GM21360 (cell line): Measurements from ENCODE around the gene PPP1R37.

Experiments used
- ATAC-seq: cut with Tn5 transposase; IDR thresholded peaks from one replicate; pipeline ENCODE4 v1.9.1; 2021; ENCODE audit warnings: mild to moderate bottlenecking, moderate library complexity; ENCODE audit not compliant: unreplicated experiment

Gene PPP1R37, protein sequence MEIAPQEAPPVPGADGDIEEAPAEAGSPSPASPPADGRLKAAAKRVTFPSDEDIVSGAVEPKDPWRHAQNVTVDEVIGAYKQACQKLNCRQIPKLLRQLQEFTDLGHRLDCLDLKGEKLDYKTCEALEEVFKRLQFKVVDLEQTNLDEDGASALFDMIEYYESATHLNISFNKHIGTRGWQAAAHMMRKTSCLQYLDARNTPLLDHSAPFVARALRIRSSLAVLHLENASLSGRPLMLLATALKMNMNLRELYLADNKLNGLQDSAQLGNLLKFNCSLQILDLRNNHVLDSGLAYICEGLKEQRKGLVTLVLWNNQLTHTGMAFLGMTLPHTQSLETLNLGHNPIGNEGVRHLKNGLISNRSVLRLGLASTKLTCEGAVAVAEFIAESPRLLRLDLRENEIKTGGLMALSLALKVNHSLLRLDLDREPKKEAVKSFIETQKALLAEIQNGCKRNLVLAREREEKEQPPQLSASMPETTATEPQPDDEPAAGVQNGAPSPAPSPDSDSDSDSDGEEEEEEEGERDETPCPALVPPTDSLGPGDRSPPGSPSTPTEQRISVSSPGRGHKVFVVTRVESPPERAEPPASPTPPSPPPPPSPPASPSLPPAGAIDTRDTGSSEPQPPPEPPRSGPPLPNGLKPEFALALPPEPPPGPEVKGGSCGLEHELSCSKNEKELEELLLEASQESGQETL

DNA sequence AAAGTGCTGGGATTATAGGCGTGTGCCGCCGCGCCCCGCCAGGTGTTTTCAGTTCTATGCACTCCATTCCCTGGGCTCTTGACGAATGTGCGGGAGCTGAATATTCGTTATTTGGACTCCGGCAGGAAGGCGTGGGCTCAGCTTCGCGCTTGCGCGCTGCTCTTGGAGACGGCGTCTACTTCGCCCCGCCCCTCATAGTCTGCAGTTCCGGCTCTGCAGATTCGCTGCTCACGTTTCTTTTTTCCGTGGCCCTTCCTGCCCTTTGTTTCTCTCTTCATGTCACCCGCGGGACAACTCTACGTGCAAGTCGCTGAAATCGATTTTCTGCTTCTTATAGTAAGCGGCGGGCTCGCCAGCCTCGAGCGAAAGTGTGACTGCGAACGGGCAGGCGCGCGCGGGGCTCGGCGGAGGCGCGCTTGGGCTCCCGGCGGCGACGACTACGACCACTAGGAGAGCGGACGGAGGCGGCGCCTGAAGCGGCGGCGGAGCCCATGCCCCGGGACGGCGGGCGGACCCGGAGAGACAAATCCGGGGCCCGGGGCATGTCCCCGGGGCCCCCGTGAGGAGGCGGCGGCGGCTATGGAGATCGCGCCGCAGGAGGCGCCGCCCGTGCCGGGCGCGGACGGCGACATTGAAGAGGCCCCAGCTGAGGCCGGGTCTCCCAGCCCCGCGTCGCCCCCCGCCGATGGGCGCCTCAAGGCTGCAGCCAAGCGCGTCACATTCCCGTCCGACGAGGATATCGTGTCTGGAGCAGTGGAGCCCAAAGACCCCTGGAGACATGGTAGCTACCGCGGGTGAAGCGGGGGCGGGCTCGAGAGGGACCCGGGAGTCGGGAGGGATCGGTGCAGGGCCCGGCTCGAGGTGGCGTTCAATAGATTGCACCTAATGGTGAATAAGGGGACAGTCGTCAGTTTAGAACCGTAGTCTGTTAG is at the start of gene PPP1R37:
Gene PPP1R37, plus strand, starts transcription at position 433 of the 932 bp plus-strand sequence. Its CDS starts 147 bp downstream, at position 580.
- peak; percentile 48 for ATAC-seq

DNA sequence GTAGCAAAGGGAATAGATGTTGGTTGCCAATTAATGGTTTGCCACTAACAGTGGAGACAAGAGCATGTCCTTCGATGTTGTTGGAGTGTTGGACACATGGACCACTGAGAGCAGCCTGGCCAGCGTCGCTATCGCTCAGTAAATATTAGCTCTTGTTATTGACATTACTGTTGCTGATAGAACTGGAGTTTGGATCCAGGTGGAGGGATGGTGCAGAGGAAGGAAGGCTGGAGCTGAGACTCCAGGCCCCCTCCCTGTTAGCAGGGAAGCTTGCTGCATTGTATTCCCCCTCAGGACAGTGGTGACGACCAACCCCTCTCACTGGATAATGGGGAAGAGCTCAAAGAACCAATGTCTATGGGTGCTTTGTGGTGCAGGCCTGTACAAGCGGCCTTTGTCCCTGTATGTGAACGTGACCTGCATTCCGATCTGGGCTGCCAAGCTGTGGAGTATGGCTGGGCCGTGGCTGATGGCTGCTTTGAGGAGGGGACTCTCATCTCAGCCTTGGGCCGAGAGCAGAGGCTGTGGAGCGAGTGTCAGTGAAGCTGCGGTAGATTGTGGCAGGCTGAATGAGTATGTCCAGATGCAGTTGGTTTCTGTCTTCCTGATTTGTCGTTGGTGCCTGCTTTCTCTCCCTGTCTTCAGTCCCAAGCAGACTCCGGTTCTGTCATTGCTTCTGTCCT is 47.2 kb upstream of the PPP1R37 start:
- no peak for ATAC-seq

DNA sequence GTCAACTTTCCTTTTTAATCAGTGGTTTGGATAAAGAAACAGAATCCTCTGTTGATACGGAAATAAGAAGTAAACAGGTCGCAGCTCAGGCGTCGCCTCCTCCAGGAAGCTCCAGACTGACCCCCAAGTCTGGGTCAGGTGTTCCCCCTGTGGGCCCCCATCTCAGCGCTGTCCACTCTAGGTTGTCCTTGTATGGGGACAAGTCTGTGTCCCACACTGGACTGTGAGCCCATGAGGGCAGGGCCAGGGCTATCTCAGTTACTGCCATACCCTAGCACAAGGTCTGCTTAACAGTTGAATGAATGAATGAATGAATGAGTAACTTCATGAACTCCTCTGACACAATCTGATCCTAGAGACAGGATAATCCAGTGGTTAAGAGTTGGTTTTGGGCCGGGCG is 46.6 kb upstream of the PPP1R37 start:
- no peak for ATAC-seq

DNA sequence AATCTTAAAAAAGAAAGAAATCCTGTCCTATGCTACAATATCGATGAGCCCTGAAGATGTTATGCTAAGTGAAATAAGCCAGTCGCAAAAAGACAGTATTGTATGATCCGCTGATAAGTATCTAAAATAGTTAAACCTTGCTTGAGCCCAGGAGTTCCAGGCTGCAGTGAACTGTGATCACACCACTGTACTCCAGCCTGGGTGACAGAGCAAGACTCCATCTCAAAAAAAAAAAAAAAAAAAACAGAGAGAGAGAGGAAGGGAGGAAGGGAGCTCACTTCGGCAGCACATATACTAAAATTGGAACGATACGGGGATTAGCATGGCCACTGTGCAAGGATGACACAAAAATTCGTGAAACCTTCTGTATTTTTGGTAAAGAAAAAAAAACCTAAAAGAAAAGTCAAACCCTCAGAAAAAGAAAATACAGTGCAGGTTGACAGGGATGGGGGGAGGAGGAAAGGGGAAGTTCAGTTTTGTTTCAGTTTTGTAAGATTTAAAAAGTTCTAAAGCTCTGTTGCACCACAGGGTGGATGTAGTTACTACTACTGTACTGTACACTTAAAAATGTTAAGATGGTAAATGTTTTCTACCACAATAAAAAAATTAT is 45.7 kb upstream of the PPP1R37 start:
- peak; percentile 47 for ATAC-seq

DNA sequence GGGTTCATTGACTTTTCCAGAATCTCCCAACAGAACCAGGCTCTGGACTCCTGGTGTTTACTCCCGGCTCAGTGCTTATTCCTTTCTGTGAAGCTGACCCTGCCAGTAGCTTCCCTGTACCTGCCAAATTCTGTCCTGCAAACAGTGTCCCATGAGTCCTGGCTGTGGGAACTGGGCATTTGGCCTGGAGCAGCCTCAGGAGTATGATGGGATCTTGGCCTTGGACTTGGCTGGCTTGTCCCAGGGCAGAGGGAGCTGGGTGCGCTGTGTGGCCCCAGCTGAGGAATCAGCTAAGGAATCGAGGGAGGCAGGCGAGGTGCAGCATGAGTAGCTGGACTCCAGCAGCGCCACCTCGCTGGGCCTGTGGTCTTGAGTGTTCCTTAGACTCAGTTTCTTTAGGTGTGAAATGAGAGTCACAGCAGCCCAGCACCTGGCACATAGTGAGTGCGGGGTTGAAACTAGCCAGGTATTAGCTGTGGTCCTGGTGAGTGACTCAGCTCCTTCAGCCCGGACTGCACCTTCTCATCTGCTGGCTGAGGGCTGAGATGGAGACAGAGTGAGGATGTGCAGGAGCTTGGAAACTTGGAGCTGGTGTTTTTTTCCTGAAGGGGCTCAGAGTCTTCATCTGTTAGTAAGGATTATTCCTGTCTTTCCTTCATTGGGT is 43.8 kb upstream of the PPP1R37 start:
- no peak for ATAC-seq

DNA sequence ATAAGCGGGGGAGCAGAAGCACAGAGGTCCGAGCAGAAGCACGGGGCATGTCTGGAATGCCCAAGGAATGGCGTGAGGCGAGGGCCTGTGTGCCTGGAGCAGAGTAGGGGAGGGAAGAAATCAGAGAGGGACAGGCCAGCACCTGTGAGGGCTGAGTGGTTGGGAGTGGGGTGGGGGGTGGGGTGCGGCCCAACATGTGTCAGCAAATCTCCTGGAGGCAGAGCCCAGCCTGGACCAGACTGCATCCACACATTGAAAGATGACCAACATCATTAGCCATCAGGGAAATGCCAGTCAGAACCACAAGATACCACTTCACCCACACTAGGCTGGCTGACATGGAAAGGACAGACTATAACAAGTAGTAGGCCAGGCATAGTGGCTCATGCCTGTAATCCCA is 42.9 kb upstream of the PPP1R37 start:
- no peak for ATAC-seq

DNA sequence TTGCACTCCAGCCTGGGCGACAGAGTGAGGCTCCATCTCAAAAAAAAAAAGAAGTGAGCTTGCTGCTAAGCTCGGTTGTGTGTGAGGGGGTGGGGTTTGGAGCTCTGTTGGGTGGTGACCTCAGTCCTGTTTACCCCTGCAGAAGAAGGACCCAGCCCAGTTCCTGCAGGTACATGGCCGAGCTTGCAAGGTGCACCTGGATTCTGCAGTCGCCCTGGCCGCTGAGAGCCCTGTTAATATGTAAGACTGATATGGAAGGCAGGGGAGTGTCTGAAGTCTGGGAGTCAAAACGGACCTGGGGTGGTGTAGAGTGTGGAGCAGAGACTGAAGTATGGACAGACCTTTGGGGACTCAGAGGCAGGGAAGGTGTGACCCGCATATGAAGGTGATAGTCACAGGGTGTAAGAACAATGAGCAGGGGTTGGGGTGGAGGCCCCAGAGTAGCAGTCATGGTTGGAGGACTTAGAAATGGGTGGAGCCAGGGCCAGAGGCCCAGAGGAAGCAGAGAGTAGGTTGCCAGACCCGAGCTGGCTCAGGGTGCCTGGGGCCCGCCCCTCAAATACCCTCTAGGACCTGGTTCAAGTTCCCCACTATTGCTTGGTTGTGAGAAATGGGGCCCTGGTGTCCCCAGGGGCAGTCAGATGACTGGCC is 40.9 kb upstream of the PPP1R37 start:
- ATAC-seq = no peak

DNA sequence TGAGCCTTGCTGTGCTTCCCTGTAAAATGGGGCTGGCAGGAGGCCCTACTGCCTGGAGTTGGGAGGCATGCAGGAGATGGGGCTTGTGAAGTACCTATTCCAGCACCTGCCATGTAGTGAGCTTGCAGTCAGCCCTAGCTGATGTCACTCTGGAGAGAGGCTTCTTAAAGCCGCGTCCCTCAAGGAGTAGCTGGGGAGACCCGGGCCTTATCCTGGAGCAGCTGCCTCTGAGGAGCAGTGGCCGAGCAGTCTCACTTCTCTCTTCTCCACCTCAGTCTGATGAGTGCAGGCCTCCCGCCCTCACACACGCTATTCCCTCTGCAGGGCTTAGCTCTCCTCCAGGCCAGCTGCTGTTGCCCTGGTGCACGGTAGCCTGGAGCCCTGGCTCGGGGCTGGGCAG is 36.1 kb upstream of the PPP1R37 start:
- ATAC-seq = no peak

DNA sequence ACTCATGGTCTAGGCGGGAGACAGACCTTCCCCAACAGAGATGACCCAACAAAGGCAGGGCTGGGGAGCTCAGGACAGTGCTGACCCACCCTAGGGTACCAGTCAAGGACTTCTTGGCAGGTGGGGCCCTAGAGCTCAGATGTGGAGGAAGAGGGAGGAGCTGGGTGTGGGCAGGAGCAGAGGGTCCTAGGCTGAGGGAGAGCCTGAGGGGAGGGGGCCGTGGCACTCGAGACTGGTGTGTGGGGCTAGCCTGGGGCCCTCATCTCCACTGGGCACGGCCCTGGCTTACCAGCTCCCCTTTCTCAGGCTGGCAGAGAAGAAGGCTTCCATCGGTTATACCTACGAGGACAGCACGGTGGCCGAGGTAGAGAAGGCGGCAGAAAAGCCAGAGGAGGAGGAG is 35.5 kb upstream of the PPP1R37 start:
- no peak for ATAC-seq

DNA sequence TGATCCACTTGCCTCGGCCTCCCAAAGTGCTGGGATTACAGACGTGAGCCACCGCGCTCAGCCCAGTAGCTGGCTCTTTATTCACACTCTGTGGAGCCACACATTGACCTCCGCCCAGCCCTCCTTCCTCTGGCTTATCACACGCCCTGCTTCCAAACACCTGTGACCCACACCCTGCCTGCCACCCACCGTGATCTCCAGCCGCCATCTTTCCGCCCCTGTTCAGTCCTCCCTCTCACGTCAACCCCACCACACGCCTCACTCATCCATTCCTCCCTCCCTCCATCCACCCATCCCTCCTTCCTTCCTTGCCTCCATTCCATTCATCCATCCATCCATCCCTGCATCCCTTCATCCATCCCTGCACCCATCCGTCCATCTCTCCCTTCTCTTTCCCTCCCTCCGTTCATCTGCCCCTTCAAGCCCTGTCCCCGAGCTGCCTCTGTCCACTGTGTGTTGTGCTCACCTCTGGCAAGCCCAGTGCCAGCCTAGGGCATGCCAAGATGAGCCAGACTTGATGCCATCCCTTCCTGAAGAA is 34.3 kb upstream of the PPP1R37 start:
- no peak for ATAC-seq

DNA sequence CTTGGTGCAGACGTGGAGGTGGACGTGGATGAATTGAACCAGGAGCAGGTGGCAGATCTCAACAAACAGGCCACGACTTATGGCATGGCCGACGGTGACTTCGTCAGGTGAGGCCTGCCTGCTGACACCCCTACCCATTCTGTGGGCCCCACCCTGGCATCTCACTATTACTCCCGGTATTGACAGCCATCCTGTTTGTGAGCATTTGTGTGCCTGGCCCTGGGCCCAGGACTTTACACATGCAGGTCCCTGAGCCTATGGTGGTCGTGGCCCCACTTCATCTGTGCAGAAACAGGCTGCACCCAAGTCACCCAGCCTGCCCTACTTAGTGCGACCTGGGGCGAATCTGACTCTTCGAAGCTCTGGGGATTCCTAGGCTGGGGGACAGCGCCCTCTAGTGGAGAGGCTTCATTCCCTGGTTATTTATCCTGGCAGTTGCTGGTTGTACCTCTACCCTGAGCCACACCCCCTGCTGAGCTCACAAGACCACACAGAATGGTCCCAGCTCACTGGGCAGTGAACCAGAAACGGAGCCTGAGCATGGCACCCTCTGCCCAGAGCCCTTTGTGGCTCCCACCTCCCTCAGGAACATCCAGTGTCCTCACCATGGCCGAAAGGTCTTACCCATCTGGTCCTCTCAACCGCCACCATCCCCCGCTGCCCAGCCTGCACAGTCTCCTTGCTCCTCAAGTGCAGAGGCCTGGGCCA is 33.6 kb upstream of the PPP1R37 start:
- ATAC-seq = no peak

DNA sequence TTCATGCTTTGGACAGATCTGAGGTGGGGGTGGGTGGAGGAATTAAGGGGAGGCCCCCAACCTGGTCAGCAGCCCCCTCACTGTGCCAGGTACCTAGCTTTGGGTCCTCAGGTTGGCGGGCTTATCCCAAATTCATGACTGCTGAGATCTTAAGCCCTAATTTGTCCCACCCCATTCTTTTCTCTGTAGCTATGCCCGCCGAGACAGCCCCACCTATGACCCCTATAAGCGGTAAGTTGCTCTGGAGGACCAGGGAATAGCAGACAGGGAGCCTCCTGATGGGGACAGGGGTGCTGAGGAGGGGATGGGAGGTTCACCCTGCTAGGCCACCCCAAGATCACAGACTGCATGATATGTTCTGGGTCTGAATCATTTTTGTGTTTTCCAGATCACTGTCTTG is 31.0 kb upstream of the PPP1R37 start:
- ATAC-seq = no peak

DNA sequence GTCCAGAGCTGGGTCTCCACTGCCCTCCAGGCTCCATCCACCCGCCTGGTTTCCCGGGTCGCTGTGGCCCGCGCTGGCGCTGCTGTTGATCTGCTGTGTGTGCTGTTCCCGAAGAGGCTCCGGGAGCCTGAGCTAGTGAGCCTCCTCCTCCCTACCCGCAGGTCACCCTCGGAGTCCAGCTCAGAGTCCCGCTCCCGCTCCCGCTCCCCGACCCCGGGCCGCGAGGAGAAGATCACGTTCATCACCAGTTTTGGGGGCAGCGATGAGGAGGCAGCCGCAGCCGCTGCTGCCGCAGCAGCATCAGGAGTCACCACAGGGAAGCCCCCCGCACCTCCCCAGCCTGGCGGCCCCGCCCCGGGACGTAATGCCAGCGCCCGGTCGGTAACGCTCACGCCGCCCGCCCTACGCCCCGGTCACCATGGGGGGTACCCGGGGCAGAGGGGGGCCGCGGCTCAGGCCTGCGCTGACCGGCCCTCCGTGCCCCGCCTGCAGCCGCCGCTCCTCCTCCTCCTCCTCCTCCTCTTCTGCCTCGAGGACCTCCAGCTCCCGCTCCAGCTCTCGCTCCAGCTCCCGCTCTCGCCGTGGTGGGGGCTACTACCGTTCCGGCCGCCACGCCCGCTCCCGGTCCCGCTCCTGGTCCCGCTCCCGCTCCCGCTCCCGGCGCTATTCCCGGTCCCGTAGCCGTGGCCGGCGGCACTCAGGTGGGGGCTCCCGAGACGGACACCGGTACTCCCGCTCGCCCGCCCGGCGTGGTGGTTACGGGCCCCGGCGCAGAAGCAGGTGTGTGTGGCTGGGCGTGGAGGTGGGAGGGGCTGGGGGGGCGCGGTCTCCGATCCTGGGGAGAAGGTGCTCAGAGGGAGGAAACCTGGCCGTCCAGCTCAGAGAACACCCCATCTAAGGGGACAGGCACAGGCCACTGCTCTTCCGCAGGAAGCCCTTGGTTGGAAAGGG is 28.9 kb upstream of the PPP1R37 start:
- ATAC-seq = no peak

DNA sequence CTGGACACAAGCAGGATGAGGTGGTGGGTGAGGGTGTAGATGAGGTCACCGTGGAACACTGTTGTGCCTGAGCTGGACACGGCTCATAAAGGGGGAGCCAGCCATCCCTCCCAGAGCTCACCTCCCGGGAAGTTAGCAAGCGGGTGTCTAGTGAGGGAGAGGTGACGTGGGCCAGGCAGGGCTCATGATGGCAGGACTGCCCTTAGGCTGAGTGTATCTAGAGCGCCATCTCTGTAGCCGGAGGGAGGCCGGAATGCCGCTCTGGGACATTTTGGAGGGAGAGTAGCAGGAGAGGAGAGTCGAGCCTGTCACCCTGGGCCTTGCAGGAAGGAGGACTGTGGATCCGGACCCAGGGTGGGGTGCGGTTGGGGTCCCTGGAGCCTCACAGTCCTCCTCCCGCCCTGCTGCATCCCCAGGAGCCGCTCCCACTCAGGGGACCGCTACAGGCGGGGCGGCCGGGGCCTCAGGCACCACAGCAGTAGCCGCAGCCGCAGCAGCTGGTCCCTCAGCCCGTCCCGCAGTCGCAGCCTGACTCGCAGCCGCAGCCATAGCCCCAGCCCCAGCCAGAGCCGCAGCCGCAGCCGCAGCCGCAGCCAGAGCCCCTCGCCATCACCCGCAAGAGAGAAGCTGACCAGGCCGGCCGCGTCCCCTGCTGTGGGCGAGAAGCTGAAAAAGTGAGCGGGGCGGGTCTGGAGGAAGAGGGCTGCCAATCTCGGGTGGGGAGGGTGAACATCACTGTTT is 25.9 kb upstream of the PPP1R37 start:
- no peak for ATAC-seq

DNA sequence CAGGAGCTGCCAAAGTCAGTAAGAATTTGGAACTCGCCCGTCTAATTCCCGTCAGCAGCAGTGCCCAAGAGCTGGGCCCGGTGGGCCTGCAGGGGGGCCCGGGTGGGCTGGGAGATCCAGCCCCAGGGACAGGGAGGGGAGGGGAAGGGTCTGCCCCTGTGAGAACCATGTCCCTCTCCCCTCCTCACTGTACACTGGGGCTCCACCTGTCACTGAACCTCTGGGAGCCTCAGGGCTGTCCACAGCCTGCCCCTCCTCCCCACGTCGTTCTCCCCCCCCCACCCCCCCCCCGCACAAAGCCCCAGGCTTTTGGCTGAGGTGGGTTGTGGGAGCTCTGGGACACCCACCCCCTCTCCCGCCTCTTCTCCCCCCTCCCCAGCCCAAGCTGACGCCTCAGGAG is 24.9 kb upstream of the PPP1R37 start:
- no peak for ATAC-seq

DNA sequence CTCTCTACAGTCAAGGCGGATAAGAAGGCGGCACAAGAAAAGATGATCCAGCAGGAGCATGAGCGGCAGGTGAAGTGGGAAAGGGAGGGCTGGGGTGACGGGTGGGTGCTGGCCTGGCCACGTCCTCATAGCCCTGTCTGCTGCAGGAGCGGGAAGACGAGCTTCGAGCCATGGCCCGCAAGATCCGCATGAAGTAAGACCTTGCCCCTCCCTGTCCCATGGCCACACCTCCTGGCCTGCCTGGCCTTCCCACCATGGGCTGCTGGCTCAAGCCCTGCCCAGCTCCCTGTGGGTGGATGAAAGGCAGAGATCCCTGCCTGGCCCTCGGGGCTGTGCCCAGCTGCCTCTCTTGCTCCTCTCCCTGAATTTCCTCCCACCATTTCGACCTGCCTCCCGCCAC is 23.9 kb upstream of the PPP1R37 start:
- ATAC-seq = no peak

DNA sequence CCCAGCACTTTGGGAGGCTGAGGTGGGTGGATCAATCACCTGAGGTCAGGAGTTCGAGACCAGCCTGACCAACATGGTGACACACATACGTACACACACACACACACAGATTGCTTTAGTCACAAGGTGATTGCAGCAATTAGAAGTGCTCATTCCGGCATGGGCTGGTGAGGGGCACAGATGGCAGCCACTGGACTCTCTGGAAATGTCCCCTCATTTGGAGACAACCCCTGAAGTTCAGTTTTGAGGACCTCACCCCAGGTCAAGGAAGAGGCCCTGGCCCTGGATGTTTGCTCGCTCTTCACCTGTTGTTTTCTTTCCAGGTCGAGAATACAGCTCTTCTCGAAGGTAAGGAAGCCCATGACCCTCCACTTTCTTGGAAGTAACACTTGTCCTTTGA is 22.8 kb upstream of the PPP1R37 start:
- no peak for ATAC-seq
